Stimulated activated CD4-positive, alpha-beta T cell treated with anti-CD3 and anti-CD28 coated beads, Interleukin-1b, Interleukin-23, amount 100 ng/mL, for 48 hours (primary cell): Measurements from ENCODE around the gene TTC28.
A peak's percentile ranks its signal among the peaks of the same experiment; 100 is the strongest.
"Not testable (repeated sequence)": the region's sequence is repeated elsewhere in the genome, so short reads cannot be mapped to it uniquely, and the experiment has no call there.

Source experiments
- DNase-seq: peaks from one replicate; pipeline ENCODE4 v3.0.0-alpha.2; 2020

Gene TTC28

DNA sequence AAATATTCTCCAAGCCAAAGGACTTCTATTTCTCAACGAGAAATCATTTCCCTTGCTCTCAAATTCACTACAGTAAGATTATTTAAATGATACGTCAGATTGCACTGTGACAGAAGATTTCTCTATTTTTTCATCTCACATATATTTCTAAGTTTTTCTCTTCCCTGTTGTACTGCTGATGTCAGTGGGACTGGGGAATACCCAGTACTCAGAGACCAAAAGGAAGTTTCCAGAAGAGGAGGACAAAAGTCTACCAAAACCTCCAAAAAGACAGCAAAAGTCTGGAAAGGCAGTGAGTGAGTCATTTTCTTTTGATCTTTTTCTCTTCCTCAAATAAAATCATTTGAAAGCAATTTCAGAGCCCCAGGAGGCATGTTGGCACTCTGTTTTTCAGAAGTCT, 610.8 kb downstream of the TTC28 start:
- no peak for DNase-seq

DNA sequence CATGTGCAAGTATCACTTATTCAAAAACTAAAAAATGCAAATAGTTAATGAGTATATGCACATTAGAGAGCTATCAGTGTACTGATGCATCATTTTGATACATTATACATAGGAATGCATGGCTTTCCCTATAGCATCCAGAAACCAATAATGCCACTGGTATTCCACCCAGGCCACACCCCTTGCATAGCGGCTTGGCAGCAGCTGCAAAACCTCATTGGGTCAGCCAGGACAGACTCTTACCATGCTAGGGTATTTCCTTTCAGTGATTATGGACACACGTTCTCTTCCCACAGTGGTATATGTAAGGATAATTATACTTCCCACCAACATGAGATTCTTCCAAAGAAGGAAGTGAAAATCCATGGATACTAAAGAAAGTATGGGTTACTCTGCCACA, 614.7 kb downstream of the TTC28 start:
- DNase-seq = no peak

- DNase-seq = no peak
These were observed 616.0 kb downstream of the TTC28 start for GRCh38 chr22:28063656-28064055.

DNA sequence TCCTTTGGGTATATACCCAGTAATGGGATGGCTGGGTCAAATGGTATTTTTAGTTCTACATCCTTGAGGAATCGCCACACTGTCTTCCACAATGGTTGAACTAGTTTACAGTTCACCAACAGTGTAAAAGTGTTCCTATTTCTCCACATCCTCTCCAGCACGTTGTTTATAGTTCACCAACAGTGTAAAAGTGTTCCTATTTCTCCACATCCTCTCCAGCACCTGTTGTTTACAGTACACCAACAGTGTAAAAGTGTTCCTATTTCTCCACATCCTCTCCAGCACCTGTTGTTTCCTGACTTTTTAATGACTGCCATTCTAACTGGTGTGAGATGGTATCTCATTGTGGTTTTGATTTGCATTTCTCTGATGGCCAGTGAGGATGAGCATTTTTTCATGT, 619.0 kb downstream of the TTC28 start:
- not testable (repeated sequence) for DNase-seq

DNA sequence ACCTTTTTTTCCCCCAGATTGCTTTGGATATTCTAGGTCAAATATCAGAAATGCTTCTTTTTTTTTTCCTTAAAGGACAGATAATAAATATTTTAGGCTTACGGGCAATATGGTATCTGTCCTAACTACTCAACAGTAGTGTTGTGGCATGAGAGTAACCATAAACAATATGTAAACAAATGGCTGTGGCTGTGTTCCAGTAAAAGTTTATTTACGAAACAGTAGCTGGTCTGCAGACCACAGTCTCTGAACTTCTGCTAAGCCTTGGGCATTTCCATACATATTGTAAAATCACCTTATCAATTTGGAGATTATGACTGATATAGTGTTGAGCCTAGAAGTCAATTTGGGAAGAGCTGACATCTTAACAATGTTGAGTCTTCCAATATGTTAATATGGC, 621.6 kb downstream of the TTC28 start:
- no peak for DNase-seq

DNA sequence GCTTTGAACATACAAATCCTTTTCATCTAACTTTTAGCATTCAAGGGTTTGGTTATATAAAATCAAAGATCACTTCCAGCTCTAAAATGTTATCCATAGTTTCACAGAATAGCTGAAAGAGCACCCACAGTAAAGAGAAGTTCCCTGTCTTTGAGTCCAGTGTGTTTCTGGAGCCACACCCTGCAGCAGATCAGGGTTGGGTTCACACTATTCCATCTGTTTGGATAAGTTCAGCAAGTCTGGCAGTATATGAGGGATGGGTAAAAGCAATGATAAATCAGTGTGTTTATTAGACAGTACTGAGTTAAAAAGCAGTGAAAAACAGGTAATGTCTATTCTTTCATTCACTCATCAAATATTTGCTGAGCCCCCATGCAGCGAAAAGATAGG, 624.8 kb downstream of the TTC28 start:
- DNase-seq = no peak

- DNase-seq = no peak
These were observed 625.5 kb downstream of the TTC28 start for GRCh38 chr22:28053896-28054818.

GRCh38 chr22:28052825-28053269, 626.8 kb downstream of the TTC28 start:
- no peak for DNase-seq

GRCh38 chr22:28051787-28052356, 627.8 kb downstream of the TTC28 start:
- DNase-seq = peak; percentile 15

- DNase-seq = no peak
These were observed 628.4 kb downstream of the TTC28 start for GRCh38 chr22:28051091-28051786.

- DNase-seq = no peak
These were observed 631.1 kb downstream of the TTC28 start for GRCh38 chr22:28048529-28048928.

GRCh38 chr22:28047740-28048139, 631.9 kb downstream of the TTC28 start:
- no peak for DNase-seq

- DNase-seq = no peak
These were observed 633.5 kb downstream of the TTC28 start for GRCh38 chr22:28046100-28046499.

DNA sequence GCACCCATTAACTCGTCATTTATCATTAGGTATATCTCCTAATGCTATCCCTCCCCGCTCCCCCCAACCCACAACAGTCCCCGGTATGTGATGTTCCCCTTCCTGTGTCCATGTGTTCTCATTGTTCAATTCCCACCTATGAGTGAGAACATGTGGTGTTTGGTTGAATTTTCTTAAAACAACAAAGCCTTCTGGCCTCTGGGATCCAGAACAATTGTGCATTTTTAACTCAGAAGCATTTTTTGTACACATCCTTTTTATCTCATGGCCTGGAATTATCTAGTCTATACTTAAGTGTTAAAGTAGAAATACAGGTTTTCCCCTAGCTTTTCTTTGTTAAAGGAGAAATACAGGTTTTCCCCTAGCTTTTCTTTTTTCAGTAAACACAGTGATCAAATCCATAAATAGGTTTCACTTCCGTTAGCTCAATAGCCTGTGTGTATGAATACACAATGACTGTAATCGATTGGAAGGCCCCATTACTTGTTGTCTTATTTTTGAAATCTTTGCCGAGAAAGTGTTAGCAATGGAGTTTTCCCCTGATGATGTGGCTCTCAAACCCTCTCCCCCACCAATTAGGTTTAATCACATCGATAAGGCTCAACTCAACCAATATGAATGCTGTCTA, 635.0 kb downstream of the TTC28 start:
- DNase-seq = no peak

DNA sequence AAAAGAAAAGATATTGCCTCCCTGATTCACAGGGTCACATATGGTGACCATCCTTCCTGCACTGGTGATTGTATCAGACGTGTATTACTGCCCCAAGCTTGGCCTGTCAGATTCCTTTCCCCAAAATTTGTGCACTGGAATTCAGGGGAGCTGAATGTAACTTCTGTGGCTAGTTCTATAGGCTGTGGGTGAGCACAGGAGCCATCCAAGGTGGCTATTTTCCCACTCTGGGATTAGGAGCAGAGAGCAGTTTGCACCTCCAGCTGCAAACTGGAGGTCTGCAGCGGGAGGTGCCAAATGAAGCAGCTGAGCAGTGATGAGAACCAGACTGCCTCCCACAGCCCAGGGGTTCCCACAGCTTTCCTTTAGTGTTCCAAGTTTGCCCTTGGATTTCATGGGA, 636.4 kb downstream of the TTC28 start:
- DNase-seq = no peak

DNA sequence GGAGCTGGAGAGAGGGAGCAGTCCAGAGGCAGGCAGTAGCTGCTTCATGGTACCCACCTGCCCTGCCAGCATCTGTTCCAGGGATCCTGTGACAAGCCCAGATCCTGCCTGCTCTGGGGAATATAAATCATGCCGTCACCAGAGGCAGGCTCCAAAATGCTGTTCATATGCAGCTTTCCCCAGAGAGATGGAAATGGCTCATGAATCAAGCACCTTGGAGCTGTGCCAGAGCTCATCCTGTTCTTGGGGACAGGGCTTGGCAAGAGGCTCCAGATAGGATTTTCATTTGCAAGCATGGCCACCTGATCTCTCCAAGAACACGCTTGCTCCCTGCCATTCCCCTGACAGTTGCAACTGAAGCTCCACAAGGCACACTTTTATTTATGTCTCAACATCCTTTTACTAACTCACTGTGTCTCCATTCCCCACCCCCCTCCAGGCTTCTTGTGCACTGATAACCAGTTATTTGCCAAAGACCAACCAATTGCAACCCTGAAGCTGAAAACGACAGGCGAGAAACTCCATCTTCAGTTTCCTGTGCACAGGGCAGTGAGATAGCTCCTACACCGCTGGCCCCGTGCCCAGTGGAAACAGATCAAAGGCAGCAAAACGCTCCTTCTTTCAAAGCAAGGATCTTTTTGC, 644.8 kb downstream of the TTC28 start:
- no peak for DNase-seq

DNA sequence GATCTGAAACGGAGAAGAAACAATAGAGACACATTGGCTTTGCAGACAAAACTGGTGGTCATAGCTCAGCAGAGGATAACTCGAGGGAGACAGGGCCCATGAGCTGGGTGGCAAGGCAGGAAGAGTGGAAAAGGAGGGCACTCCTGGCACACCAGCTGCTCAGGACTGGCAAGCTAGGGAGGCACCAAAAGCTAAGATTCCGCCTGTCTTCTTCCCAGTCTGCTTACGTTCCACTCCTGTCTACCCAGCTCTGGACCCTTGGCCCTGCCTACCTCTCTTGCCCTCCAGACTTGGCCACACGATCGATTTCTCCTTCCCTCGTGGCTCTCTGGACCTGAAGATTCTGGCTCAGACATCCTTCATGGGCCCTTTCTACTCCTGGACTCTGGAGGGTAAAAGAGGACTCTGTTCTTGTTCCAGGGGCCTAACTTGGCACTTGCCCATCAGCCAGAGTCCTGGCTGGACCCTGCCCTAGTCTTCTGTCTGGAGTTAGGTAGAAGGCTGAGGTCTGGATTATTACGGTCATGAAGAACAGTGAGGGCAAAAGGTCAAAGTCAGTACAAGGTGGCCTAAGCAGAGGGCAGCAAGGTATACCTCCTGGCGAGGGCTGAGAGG, 645.4 kb downstream of the TTC28 start:
- DNase-seq = no peak

- DNase-seq = no peak
These were observed 646.8 kb downstream of the TTC28 start for GRCh38 chr22:28032861-28033260.

DNA sequence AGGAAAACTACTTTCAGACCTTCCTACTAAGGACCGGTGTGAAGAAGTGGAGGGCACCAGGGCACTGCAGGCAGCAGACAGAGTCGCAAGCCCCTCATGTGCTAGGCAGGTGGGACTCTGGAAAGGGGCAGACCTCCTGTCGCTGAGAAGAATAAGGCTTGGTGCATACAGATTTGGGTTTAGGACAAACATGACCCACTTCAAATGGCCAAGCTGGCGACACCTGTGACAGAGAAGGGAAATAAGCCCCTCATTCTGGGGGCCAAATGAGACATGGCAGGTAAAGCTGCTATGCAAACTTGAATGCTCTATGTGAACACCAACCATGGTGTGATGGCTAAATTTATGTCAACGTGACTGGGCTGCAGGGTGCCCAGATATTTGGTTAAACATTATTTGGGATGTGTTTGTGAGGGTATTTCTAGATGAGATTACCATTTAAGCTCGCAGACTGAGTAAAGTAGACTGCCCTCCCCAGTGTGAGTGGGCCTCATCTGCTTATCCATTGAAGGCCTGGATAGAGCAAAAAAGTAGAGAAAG, 648.2 kb downstream of the TTC28 start:
- DNase-seq = no peak

GRCh38 chr22:28030473-28030872, 649.2 kb downstream of the TTC28 start:
- no peak for DNase-seq

GRCh38 chr22:28029956-28030355, 649.7 kb downstream of the TTC28 start:
- DNase-seq = no peak
